Left colon (tissue), 2 donors: ENCODE measurements around the gene NR1H2. TPM values are rescaled to one million over a fixed set of nuclear protein-coding genes. Genes with fewer than 3 reads are reported as not detected.
"Not testable (repeated sequence)": the region's sequence is repeated elsewhere in the genome, so short reads cannot be mapped to it uniquely, and the experiment has no call there.

Experiments used
- ATAC-seq: fragments of 200-7000 bp; cut with Tn5 transposase; one replicate; pipeline ENCODE4 v1.9.1; 2020; ENCODE audit warnings: mild to moderate bottlenecking, moderate library complexity
- DNase-seq, 2 donors: peaks; one replicate each; pipeline ENCODE4 v3.0.0-alpha.2; 2020
- intact Hi-C, 2 donors: fragments of 100-400 bp; cut with DNase I in 1 of 2; cut with micrococcal nuclease in 1 of 2; formaldehyde crosslinking; loops; one replicate each; pipeline versions ENCODE4 v1.11.2 to v1.14.0; 2022; cut with DNase I, micrococcal nuclease
- long read RNA-seq: library from polyadenylated mRNA; unstranded; transcript quantifications from one replicate; pipeline ENCODE4 v2.0.0, GENCODE V29; 2021
- total RNA-seq, 2 donors: library from RNA; stranded (reverse); fragmentation: NEBNext Ultra II Directional; extraction: Animal tissue kit (Norgen Biotek cat#: 25700); gene quantifications; one replicate each; pipeline ENCODE4 v1.2.1, GENCODE V29; 2021
- donor health status: DM: no; HTN: no; CAD: no.
- donor health status: DM: yes; HTN: yes; CAD: no.

NR1H2 gene
- 10 to 100 TPM; 61.9 to 75.2 TPM for total RNA-seq
- long read RNA-seq, transcript NR1H2-211 (10 exons, 1,830 nt) = minor isoform, 9 of 266 reads
- long read RNA-seq, transcript NR1H2-201 (10 exons, 1,998 nt) = major isoform, 191 of 266 reads
- long read RNA-seq, partial matches to known transcripts = 41 of 266 reads
- long read RNA-seq, other reads (novel, unspliced or antisense) = 23 of 266 reads

DNA sequence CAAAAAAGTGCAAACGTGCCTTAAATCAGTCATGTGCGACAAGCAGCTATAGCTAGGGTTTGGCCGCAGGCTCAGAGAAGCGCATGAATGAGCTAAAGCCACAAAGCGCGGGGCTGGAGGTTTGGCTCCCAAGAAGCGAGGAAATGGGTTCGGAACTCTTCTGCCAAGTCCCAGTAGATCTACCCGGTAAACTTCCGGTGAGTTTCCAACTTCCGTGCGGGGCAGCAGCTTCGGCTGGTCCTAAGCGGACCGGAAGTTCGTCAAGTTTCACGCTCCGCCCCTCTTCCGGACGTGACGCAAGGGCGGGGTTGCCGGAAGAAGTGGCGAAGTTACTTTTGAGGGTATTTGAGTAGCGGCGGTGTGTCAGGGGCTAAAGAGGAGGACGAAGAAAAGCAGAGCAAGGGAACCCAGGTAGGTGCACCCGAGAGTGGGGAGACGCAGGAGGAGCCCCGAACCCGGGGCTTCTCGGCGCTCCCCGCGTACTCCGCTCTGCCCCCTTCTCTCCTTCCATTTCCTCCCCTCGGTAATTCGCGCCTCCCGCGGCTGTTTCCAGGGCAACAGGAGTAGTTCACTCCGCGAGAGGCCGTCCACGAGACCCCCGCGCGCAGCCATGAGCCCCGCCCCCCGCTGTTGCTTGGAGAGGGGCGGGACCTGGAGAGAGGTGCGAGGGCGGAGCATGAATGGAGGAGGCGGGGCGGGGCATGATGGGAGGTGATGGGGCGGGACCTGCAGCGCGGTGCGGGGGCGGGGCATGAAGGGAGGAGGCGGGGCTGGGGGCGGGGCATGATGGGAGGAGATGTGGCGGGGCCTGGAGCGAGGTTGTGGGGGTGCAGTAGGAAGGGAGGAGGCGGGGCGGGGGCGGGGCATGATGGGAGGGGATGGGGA lies at the start of gene NR1H2:
Gene NR1H2, plus strand, starts transcription at position 292 of the 885 bp plus-strand sequence. CDS start 1,149 bp downstream, outside the sequence.
- ATAC-seq (peak; percentile 94), DNase-seq (peak; percentile 96 to 97)
- intact Hi-C loops = no loop called here

GRCh38 chr19:50327013-50327412 lies 49.2 kb upstream of the NR1H2 start:
- DNase-seq (no peak), ATAC-seq (no peak)

DNA sequence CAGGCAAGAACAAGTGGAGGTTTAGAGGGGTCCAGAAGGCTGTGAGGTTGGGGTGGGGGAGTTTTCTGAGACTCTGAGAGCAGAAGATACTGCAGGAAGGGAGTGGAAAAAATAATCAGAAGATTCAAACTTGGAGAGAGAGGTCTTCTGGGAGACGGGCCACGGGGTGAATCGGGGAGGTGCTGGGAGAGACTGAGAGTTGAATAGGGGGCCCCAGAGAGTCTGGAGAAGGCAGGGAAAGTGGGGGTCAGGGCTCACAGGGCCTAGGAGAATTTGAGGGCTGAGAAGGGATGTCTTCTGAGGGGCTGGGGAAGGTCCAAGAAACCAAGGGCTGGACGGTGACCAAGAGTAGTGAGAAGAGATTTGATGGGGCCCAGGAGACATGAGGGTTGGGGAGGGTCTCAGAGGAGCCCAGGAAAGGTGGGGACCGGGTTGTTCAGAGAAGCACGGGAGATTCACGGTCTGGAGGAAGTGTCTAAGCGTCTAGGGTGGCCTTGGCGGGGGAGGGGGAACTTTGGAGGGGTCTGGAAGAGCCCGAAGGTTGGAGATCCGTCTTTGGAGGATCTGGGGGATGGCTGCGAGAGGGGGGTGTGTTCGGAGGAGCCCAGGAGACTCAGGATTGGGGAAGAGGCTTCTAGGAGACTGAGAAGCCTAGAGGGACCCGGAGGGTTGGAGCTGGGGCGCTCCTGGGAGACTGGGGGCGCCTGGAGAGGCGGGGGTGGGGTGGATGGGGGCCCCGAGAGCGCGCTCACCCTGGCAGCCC lies 48.6 kb upstream of the NR1H2 start:
- DNase-seq = no peak
- no peak for ATAC-seq
- intact Hi-C loops = no loop called here

More at GRCh38 chr19:50327013-50327412, 49.2 kb upstream of the NR1H2 start:
- intact Hi-C loops = no loop called here

DNA sequence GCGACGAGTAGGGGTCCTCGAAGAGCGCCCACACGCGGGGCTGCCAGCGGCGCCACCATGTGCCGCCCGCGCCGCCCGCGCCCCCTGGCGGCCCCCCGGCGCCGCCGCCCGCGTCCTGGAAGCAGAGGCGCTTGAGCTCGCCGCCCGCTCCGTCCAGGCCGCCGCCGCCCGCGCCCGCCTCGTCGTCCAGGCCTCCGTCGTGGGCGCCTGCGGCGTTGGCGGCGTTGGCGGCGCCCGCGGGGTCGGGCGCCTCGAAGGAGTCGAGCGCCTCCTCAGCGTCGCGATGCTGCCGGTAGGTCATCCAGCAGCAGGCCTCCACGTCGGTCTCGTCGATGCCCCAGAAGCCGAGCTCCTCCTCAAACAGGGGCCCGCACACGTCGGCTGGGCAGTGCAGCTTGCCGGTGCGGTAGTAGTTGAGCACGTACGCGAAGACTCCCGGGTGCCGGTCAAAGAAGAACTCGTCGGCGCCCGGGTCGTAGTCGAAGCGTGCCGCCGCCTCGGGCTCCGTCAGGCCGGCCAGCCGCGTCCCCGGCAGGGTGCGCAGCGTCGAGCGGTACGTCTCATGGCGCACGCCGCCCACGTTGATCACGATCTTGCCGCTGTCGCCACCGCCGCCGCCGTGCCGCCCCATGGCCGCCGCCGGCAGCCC lies 47.9 kb upstream of the NR1H2 start:
- intact Hi-C loops = no loop called here
- peak in 1 of 2 donors; percentile 44 for DNase-seq
- no peak for ATAC-seq

DNA sequence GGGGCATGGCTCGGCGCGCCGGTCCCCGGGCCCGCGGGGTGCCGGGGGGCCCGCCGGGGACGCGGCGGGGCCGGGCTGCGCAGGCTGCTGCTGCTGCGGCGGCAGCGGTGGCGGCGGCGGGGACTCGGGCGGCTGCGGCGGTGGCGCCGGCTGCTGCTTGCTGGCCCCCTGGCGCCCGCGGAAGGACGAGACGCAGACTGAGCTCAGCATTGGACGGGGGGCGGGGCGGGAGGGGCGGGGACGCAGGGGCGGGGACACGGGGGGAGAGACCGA lies 47.4 kb upstream of the NR1H2 start:
- no peak for ATAC-seq

DNA sequence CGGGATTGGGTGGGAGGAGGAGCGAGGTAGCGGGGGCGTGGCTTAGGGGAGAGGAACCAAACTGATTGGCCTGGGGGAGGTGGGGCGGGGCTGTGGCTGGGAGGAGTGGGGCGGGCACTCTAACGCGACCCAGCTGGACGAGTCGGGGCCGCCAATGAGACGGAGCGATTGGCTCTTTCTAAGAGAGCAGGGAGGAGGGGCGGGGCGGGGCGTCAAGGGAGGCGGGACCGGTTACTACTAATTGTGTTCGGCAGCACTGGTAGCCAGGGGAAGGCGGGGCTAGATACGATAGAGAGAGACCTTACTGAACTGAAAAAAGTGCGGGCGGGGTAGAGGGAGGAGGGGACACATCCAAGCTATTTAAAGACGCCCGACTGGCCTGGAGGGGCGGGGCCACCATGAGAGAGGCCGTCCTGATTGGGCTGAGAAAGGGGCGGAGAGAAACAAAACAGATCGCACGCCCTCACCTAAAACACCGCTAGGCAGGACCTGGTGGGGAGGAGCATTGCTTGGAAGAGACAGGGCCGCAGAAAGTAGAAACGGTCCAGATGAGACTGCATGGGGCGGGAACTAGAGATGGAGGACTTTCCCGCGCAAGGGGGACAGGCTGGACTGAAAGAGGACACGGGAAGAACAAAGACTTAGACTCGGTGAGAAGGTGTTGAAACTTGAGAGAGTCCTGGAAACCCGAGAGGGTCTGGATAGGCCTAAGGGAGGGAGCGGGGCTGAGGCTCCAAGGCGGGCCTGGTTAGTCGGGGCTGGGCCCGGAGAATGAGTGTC lies 46.9 kb upstream of the NR1H2 start, which contains the start of gene KCNC3:
Gene KCNC3, minus strand, starts transcription at position 232 of the 780 bp plus-strand sequence. CDS start 295 bp downstream, outside the sequence.
- peak; percentile 75 for ATAC-seq
- intact Hi-C loops = no loop called here
- DNase-seq = peak; percentile 99 to 100

More for the DNA sequence above, 47.4 kb upstream of the NR1H2 start:
- DNase-seq = no peak
- intact Hi-C loops = no loop called here

DNA sequence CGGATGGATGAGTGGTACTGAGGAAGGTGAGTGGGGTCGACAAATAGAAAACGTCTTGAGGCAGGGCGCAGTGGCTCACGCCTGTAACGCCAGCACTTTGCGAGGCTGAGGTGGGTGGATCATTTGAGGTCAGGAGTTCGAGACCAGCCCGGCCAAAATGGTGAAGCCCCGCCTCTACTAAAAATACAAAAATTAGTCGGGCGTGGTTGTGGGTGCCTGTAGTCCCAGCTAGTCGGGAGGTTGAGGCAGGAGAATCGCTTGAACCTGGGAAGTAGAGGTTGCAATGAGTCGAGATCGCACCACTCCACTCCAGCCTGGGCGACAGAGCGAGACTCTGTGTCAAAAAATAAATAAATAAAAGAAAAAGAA lies 46.3 kb upstream of the NR1H2 start:
- DNase-seq, ATAC-seq, intact Hi-C loops: not testable (repeated sequence)

- peak; percentile 38 for ATAC-seq
- intact Hi-C loops = no loop called here
- peak; percentile 76 to 86 for DNase-seq
These were observed 45.7 kb upstream of the NR1H2 start for GRCh38 chr19:50330365-50331078.

GRCh38 chr19:50331221-50331993 lies 44.9 kb upstream of the NR1H2 start:
- intact Hi-C loops = no loop called here
- ATAC-seq (no peak), DNase-seq (no peak)

GRCh38 chr19:50331994-50332243 lies 44.3 kb upstream of the NR1H2 start:
- intact Hi-C loops = no loop called here
- ATAC-seq (no peak), DNase-seq (no peak)

GRCh38 chr19:50332244-50333038 lies 43.8 kb upstream of the NR1H2 start:
- no peak for ATAC-seq
- intact Hi-C loops = no loop called here
- DNase-seq = no peak

- intact Hi-C loops = no loop called here
- peak; percentile 59 for ATAC-seq
- DNase-seq = peak; percentile 89 to 90
These were observed 43.0 kb upstream of the NR1H2 start for GRCh38 chr19:50333235-50333736.

DNA sequence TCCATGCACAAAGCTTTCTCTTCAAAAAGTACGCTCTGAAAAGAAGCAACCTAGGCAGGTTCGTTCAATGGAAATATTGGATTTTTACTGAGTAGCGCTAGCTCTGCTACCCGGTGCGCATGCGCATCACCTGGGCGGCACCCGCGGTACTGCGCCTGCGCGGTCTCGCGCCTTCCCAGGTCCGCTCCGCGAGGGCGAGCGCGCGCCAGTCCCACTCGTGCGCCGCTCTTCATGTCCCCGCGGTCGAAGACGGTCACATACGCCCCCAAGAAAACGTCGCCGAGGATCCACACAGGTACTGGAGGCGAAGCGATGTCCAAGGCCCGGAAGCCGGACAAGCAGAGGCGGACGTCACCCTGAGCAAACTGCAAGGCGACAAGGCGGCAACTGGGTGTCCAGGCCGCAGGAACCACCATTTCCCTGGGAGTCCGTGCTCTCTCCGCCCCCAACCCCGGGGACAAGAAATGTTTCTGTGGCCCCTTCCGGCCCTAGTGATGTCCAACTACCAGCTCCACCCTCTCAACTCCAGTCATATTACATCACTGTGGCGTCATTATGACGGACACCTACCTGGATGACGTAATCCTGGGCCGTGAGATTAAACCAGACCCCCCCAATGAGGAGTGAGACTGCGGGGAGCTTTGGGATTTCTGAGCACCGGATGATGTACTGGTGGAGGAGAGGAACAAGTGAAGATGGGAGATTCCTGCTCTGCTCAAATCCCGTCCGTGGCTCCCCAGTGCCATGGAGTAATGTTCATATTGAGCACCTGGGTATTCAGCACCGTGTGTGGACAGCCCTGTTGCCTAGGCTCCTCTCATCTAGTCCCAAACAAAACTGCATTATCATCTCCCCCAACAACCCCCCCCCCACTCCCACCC lies 42.3 kb upstream of the NR1H2 start:
- peak; percentile 50 to 84 for DNase-seq
- intact Hi-C loops = no loop called here
- ATAC-seq = peak; percentile 38

DNA sequence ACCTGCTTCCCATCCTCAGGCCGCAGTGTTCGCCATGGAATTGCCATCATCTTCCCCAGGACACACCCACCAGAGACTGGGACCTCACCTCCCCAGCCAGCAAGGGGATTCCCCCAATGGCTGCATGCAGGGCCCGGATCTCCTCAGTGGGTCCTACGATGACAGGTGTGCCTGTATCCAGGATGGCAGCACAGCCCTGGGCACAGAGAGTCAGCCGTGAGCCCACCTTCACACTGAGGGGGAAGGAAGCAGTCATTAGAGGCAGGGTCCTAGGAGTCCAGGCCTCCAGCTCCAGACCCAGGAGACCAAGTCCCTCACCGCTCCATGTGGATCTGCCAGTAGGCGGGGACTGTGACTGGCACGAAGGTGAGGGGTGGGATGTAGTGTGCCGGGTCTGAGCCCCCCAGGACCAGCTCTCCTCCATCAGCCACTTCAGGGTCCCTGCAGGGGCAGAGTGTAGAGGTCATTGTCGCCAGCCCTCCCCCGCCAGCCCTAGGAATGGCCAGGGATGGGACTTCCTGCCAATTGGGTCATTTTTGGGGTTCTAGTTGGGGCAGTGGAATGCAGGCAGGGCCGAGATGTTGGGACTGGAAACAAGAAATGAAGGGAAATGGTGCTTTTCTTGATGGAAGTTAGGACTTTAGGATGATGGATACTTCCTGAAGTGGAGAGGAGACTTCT lies 41.4 kb upstream of the NR1H2 start:
- ATAC-seq = no peak
- DNase-seq = no peak
- intact Hi-C loops = no loop called here

DNA sequence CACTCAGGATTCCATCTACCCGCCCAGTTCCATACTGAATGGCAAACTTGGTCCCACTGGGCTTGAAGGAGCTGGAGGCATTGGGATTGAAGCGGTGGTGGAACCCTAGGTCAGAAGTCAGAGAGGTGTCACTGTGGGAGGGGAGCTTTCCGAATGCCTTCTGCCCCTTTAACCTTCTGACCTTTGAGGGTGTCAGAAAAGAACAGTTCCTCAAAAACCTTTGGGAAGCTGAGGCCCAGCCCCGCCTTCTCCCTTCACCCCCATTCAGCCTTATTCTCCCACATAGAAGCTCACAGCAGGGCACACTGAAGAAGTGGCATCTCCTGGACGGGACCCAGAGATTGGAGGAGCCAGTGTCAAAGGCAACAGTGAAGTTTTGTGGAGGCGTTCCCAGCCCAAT lies 39.2 kb upstream of the NR1H2 start:
- DNase-seq, ATAC-seq, intact Hi-C loops: not testable (repeated sequence)
